Renal pelvis (tissue), 4 donors: ENCODE measurements around the gene SEMA7A. TPM values are rescaled to one million over a fixed set of nuclear protein-coding genes. Genes with fewer than 3 reads are reported as not detected.

Experiments
- DNase-seq: peaks from one replicate; pipeline ENCODE4 v3.0.0-alpha.2; 2013
- polyA plus RNA-seq, 3 donors: library from polyadenylated mRNA; unstranded; fragments of 120-200 nt; gene quantifications; one replicate each; pipeline ENCODE4 v1.2.1, GENCODE V29; 2013; ENCODE audit not compliant: insufficient read length in 3 of 3

The SEMA7A gene
- polyA plus RNA-seq, 3 donors = 5.0 to 8.0 (median 6.8) TPM

DNA sequence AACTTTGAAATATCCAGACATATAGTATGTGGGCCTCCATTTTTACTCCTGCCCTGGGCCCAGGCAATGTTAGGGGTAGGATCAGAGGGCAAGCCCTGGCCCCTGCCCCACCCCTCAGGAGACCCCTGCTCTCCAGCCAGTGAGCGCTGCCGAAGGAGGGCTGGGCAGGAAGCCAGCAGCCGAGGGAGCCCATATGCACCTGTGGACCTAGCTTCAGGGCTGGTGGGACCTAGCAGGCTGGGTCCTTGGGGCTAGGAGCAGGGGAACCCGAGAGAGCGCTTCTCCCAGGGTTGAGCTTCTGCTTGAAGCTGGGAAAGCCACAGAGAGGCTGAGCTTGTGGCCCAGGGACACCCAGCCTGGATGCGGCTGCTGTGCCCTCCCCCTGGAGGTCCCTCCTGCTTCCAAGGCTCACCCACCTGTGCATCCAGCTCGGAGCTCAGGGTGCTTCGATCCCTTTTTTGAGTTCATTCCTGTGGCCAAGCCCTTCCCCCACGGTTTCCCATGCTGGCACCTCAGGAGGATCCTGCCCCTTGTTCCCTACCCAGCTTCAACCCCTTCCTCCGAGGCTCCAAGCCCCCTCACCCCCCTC is 45.3 kb downstream of the SEMA7A start:
- no peak for DNase-seq

DNA sequence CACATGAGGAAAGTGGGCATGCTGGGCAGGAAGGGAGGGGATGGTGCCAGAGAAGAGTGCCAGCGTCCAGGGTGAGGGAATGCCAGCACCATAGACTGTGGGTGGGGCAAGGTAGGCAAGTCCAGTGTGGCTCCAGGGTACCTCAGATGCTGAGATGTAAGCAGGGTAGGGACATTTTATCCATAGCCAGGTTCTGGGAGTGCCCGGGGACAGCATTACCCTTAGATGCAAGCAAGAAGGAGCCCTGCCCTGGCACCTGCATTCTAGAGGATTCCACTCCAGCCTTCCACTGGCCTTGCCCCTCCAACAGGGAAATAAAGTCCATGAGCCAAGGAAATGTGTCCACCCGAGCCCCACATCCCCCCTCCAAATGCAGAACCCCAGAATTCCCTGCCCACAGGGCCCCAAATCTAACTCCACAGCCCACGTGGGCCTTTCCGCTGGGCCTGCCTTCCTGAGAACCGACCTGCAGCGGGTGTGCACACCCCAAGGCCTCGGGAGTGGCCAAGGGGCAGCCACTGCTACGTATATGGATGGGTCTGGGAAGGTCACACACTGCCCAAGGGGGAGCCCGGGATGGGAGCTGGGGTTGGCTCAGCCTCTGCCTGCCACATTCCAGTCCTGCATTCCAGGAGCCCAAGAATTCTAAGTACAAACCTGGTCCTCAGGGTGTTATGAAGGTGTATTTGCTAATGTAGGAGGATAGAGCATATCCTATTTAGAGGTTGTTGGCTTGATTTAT is 46.0 kb downstream of the SEMA7A start:
- no peak for DNase-seq

DNA sequence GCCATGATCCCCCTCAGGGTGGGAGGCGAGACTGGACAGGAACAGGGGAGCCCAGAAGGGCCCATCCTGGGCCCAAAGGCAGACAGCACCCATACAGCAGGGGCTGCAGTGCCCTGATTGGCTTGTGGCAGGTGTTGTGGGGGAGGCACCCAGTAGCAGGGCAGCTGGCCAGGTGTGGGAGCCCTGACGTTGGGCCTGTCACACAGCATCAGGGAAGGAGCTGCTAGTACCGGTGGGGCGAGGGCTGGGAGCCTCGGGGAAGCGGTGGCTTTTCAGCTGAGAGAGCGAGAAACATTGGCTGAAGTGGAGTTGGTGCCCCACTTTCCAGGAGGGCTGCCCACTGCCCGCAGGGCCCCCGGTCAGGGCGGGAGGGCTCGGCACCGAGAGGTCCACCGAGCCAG is 46.6 kb downstream of the SEMA7A start:
- no peak for DNase-seq

DNA sequence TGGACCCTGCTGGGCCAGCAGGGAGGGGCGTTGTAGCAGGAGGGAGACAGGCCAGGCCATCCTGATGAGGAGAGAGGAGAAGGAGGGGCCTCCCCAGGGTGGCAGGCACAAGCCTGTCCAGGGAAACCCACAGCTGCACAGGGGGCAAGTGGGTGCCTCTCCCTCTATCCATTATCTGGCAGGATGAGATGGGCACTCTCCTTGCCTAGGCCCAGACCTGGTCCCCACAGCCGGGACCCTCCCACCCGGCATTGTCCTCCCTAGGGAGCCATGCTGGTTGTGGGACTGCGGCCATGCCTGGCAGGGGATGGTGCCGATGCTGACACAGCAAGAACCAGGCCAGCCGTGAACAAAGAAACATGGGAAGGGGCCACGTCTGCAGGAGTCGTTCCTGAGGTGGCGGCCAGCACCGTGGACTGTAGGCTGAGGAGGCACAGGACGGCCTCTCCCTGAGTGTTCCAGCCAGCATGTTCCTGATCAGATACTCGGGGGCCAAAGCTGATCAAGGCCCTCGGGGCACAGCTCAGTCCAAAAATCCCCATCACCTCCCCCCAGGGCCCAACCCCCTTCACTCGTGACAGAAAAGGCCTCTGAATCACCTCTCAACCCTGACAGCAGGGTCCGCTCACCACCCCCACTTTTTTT is 47.1 kb downstream of the SEMA7A start:
- no peak for DNase-seq

DNA sequence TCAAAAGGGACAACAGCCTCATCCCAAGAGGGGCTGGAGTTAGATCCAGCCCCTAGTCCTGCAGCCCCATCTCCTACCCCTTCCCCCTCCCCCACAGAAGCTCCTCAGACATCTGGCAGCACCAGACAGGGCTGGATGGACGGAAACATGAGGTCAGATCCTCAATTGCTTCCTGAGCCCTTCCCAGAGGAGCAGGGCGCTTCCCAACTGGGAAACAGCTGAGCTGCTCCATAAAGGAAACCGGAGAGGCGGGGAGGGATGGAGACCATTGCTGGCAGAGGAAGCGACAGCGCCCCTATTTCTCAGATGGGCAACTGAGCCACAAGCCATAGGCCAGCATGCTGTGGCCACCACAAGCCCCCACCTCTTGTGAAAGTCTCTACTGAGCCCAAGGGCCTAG is 48.0 kb downstream of the SEMA7A start:
- DNase-seq = no peak

DNA sequence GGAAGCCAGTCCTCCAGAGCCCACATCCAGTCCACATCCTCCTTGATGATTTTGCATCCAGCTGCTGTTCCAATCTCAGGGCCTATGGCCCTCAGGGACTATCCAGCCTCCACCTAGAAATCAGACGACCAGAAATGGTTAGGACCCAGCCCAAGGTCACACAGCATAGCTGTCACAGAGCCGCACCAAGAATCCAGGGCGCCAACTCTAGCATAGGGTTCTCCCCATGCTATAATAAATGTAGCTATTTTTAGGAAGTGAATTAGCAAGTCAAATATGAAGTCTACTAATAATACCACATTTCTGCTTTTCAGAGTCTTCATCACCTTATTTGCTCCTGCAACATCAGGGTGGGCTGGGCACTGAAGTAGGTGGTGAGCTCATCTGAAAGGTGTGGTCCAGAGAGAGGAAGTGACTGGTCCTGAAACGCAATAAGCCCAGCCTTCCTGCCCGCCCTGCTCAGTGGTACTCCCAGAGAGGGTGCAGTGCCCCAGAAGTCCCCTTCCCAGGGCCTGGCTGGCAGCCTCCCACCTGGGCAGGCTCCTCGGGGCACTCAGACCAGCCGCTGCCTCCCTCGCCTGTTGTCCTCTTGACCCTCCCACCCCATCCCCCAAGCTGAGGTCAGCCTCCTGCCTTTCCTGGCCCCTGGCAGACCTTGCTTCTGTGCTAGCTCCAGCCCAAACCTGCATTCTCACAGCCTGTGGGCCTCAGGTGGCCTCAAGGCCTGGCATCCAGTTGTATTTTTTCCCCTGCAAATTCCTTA is 48.7 kb downstream of the SEMA7A start:
- DNase-seq = no peak

DNA sequence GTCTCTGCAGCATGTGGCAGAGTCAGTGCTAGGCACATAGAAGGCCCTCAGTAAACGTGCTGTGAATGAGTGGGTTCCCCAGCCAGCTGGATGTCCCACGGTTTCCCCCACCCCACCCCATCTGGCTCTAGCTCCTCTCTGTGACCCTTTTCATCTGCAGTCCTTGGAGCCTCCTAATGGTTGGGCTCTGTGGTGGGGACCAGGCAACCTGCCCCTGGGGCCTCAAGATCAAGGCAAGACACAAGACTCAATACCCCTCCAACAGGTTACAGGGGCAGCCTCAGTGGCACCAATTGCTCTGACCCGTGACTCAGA is 49.2 kb downstream of the SEMA7A start:
- no peak for DNase-seq

DNA sequence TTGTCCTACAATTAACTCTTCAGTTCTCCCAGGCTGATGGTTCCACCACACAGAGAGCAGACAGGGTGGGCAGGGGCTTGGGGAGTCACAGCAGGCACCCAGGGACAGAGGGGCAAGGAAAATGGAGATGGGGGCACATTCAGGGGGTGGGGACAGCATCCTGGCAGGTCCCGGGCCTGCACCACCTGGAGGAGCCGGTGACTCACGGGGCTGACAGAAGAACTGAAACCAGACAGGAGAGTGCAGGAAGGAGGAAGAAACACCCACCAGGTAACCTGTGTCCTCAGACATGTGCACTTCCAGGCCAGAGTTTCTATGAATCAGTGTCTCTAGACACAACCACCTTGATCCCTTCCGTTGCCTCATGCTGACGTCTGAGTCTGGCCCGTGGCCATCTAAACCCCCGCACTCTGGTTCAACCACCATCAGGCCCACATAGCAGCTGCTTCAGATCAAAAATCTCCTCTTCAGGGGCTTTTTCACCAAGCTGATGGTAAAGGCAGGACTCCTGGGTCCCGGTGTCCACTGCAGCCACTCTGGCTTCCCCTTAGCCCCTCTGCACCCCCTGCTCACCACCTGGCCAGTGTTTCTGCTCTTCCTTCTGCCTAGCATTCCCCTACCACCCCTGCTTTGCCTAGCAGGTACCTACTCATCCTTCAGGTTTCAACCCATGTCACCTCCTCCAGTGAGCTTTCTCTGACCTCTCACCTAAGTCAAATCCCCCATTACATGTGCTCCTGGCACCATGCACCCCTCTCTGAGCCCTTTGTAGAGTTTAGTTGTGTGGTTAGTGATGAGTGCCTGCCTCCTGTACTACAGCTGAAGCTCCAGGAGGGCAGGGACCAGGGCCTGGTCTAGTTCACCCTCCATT is 49.8 kb downstream of the SEMA7A start:
- DNase-seq = no peak

DNA sequence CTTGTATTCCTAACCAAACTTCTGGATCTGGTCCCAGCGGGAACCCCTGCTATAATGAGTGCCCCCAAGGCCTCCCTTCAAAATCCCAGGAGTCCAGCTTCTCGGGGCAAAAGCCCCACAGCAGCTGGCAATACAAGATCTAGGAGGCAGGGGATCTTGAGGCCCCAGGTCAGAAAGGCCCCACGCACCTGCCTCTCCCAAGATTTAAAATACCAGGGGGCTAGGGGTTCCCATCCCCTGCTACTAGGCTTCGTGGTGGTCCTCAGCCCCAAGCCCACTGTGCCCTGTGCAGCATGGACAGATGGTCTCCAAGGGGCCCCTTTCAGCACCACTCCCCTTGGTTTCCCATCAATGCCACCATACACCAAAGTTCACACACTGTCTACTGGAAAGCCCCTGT is 50.5 kb downstream of the SEMA7A start:
- no peak for DNase-seq

DNA sequence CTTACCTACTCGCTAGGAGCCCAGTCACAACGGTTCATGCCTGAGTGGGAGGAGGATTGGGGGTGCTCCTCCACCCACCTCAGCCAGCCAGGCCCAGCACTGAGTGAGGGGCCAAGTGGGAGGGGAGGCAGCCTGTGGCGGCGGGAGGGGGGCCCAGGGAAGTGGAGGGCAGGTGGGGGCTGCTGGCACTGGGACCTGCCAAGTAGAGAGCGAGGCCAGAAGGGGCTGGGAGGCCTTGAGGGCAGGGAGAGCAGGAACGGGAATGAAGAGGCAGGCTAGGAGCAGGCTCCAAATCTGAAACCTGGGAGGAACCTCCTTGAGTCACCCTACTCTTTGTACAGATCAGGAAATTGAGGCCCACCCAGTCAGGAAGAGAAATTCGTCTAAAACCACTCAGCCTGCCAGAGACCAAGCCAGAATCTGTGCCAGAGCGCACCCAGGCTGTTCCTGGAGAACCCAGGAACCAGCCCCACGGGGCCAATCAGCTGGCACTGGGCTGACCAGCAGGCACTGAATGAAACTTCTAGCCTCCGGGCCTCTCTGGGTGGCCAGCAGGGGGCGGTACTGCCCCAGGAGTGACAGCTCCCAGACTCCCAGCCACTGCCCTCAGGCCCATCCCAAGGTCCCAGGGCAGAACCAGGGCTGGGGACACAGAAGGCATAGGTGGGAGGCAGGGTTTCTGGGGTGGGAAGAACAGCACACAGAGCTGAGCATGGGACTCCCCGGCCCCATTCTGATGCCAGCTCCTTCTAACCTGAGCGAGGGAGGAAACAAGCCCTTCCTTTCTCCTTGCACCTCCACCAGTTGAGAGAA is 51.5 kb downstream of the SEMA7A start:
- DNase-seq = no peak

DNA sequence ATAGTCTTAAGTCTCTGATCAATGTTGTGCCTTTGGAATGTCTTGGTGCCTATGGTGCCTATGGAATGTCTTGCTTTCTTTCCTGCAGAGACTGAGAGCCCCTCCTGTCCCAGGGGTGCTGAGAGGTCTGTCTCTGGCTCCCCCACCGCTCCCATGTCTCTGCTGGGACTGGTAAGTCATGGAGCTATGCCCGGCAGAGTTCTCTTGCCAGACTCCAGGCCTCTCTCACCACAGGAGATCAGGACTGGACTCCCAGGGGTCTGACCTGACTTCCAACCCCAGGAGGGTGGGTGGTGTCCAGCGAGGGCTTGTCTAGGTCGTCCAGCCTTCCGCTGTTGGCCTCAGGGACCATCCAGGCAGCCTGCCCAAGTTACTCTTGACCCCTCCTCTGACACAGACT is 52.3 kb downstream of the SEMA7A start:
- DNase-seq = no peak

DNA sequence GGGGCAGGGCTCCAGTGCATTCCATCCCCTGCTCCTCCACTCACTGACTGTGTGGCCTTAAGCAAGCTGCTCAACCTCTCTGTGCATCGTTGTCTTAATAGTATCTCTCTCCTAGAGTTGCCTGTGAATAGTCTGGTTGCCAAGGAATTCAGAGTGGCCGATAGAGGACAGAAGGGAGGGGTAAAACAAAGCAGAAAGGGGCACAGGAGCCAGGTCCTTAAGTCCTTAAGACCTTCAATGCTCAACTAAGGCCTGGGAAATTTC is 52.6 kb downstream of the SEMA7A start:
- no peak for DNase-seq

DNA sequence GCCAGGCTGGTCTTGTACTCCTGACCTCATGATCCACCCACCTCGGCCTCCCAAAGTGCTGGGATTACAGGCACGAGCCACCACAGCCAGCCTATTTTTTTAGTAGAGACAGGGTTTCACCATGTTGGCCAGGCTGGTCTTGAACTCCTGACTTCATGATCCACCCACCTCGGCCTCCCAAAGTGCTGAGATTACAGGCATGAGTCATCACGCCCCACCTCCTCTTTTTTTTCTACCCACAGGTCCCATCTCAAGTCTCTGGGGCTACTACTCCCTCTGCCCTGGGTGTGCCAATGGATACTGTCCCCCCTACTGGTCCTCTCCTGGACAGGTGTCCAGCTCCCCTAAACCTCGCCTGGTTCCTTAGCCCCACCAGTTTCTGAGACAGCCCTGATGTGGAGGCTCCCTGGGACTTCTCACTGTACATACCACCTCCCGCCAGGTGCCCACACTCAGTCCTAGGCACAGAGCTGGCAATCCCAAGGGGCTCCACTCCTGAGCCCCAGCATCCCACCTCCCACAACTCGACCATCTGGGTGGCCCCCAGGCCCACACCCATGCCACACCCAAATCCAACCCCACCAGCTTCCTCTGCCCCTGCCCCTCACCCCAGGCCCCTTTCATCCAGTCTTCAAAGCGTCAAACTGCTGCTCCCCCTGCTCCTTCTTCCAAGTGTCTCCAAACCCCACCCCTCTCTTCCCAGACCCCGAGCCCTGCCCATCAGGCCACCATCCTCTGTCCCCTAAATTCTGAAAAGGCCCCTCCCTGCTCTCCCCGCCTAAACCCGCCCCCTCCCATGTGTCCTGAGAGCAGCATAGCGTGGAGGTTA is 53.2 kb downstream of the SEMA7A start:
- DNase-seq = no peak

DNA sequence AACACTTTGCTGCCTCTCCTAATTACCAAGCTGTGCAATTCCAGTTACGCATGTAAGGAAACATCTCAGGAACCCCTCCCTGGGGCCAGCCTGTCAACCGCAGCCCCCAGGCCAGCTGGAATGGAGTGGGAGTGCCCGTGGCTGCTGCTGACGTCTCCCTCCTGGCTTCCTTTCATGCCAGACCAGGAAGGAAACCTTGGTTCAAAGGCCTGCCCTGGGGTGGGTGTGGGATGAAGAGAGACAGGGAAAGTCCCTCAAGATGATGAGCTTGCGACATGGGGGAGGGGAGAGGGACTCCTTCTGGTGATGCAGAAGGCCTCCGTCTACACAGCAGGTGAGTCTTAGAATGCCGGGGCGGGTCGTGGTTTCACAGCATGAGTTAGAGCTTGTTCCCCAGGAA is 54.9 kb downstream of the SEMA7A start:
- DNase-seq = peak; percentile 83

DNA sequence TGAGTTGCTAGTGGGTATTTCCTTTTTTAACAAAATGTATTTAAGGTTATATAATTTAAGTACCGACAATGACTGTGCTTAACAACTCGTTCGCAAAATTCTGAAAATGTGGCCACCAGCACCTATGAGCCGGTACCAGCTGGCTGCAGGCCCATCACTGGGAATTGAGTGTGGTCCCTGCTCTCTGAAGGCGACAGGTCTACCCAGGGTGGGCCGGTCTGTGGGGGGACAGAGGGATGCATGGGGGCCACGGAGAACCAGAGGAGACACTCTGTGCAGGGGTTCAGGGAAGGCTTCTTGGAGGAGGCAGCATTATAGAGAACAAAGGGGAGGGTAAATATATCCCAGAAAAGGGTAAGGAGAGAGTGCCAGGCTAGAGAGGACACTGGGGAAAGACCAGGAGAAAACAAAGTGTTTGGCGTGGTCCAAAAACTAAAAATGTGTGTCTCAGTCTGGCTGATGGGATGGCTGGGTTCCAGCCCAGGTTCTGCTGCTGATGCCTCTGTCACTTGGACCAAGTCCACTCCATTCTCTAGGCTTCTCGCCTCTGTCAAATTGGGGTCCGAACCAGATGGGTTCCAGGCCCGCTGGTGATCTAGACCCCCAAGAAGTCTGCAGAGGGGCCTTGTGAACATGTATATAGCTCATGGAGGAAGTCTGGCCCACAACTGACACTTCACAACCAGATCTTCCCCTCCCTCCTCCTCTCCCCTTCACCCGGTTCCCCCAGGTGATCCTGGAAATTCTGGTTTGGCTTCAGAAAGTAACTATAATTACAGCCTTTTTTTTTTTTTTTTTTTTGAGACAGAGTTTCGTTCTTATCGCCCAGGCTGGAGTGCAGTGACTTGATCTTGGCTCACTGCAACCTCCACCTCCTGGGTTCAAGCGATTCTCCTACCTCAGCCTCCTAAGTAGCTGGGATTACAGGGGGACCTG is 55.7 kb downstream of the SEMA7A start:
- no peak for DNase-seq

DNA sequence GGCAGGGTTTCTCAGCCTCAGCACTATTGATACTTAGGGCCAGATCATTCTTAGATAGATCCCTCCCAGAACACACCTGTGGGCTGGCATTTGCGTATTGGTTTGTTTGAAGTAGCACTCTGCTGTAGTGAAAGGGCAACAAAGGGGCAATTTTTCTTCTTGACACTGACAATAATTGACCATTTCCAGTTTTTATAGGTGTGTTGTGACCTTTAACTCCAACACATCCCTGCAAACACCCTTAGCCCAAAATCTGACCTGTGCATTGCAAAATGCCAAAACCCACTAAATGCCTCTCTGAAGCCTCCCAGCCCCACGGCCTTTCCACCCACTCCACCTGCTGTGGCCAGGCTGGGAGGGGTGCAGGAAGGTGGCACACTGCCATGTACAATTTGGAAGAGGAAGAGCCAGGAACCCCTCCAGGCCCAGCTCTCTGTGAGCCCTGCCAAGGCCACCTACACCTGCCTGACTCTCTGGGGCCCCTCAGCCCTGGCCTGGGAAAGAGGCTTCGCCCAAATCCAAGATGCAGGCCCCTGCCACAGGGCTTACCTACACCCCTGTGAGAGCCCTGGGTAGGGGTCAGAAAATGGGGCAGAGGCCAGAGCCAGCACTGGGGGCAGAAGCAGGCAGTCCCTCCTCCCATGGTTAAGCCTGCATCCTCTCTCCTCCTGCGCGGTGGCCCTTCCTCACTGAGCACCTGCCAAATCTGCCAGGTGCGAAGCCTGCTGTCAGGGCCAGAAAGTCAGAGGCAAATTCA is 56.8 kb downstream of the SEMA7A start:
- no peak for DNase-seq

DNA sequence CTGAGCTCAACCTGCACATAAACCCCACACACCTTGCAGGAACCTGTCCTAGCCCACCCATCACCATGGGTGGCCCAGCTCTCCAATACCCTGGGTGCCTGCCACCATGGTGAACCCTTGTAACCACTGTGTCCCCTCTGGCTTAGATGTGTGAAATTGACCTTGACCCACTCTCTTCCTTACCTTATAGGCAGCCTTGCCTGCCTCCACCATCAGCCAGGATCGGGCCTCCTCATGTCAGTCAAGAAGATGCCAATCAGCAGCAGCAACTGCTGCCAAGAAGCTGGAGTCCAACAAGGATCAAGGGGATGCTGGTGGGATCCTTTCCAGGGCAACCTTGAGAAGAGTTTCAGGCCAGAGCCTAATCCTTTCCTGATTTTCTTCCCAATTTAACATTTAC is 57.5 kb downstream of the SEMA7A start:
- no peak for DNase-seq

DNA sequence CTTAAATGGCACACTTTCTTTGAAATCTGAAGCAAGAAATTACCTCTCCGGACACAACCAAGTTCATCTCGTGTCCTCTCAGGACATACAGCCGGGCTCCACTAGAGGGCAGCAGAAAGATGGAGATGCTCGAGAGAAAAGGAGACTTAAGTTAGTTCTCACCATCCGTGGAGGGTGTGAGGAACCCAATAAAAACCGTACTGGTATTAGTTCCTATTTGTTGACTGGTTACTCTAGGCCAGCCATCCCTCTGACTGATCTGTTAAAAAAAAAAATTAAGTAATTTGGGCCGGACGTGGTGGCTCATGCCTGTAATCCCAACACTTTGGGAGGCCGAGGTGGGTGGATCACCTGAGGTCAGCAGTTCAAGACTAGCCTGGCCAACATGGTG is 58.5 kb downstream of the SEMA7A start:
- DNase-seq = peak; percentile 81
